ENCODE results near the gene CLPSL2.

GRCh38 chr6:35781290-35781689, 4.9 kb downstream of the CLPSL2 start:
- TF ChIP-seq KLF5 (IDR thresholded peaks at IDR 0.05; ENCODE audit: partially characterized antibody) (no peak), STAT3 (IDR thresholded peaks at IDR 0.05; ENCODE audit: low read depth, low read length) (no peak), EP300 (IDR thresholded peaks at IDR 0.05; ENCODE audit: borderline replicate concordance in 1 of 2, control insufficient read depth in 1 of 2, low read depth in 2 of 2, low read length in 2 of 2) (no peak), POLR2A (IDR thresholded peaks at IDR 0.05; ENCODE audit: low read depth, low read length) (no peak), HDAC6 (IDR thresholded peaks at IDR 0.05; ENCODE audit: unreplicated experiment) (no peak), FOXM1 (IDR thresholded peaks at IDR 0.05; ENCODE audit: low read depth, low read length) (no peak), TAF1 (IDR thresholded peaks at IDR 0.05; ENCODE audit: borderline replicate concordance, low read depth, low read length) (no peak), JUND (IDR thresholded peaks at IDR 0.05; ENCODE audit: low read depth, low read length) (no peak), NR2C2 (IDR thresholded peaks at IDR 0.05; ENCODE audit: borderline replicate concordance, control insufficient read depth, insufficient read length, low read depth) (no peak), SP1 (IDR thresholded peaks at IDR 0.05; ENCODE audit: low read depth, low read length) (no peak), EZH2 (IDR thresholded peaks at IDR 0.05; ENCODE audit: borderline replicate concordance, control insufficient read depth, low read depth, low read length) (no peak)
- TF ChIP-seq, protein P1, sequence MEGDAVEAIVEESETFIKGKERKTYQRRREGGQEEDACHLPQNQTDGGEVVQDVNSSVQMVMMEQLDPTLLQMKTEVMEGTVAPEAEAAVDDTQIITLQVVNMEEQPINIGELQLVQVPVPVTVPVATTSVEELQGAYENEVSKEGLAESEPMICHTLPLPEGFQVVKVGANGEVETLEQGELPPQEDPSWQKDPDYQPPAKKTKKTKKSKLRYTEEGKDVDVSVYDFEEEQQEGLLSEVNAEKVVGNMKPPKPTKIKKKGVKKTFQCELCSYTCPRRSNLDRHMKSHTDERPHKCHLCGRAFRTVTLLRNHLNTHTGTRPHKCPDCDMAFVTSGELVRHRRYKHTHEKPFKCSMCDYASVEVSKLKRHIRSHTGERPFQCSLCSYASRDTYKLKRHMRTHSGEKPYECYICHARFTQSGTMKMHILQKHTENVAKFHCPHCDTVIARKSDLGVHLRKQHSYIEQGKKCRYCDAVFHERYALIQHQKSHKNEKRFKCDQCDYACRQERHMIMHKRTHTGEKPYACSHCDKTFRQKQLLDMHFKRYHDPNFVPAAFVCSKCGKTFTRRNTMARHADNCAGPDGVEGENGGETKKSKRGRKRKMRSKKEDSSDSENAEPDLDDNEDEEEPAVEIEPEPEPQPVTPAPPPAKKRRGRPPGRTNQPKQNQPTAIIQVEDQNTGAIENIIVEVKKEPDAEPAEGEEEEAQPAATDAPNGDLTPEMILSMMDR (IDR thresholded peaks at IDR 0.05 in 2 of 3, conservative IDR thresholded peaks at IDR 0.05 in 1 of 3; ENCODE audit: control insufficient read depth in 2 of 3, extremely low read depth in 1 of 3, insufficient read depth in 1 of 3, low read depth in 3 of 3, low read length in 3 of 3) = no peak
- TF ChIP-seq, protein P2, sequence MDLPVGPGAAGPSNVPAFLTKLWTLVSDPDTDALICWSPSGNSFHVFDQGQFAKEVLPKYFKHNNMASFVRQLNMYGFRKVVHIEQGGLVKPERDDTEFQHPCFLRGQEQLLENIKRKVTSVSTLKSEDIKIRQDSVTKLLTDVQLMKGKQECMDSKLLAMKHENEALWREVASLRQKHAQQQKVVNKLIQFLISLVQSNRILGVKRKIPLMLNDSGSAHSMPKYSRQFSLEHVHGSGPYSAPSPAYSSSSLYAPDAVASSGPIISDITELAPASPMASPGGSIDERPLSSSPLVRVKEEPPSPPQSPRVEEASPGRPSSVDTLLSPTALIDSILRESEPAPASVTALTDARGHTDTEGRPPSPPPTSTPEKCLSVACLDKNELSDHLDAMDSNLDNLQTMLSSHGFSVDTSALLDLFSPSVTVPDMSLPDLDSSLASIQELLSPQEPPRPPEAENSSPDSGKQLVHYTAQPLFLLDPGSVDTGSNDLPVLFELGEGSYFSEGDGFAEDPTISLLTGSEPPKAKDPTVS (IDR thresholded peaks at IDR 0.05; ENCODE audit: low read depth, low read length) = no peak
- TF ChIP-seq, protein P3, sequence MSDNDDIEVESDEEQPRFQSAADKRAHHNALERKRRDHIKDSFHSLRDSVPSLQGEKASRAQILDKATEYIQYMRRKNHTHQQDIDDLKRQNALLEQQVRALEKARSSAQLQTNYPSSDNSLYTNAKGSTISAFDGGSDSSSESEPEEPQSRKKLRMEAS (IDR thresholded peaks at IDR 0.05; ENCODE audit: low read depth, low read length) = no peak
